Neural progenitor cell (in vitro differentiated cells): ENCODE measurements around the gene HERC6.

ENCODE experiments used
- CTCF ChIP-seq: fragments of 200-600 bp; sonication (generic); IDR thresholded peaks from 2 replicates; pipeline ENCODE4 v1.5.1; 2017; ENCODE audit warnings: antibody characterized with exemption, mild to moderate bottlenecking
- EZH2 ChIP-seq: fragments of 200-600 bp; sonication (generic); IDR thresholded peaks from 2 replicates; pipeline ENCODE4 v1.6.1; 2017; ENCODE audit warnings: antibody characterized with exemption, mild to moderate bottlenecking, moderate library complexity

DNA sequence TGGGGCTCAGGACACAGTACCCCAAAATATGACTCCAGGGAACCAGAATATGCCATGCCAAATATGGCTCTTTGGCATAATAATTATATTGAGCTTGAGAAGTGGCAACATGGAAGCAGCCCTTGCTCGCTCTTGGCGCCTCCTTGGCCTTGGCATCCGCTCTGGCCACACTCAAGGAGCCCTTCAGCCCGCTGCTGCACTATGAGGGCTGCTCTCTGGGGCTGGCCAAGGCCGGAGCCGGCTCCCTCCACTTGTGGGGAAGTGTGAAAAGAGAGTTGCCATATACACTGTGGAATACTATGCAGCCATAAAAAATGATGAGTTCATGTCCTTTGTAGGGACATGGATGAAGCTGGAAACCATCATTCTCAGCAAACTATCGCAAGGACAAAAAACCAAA, 18.4 kb upstream of the HERC6 start:
- no peak for TF ChIP-seq EZH2
- no peak for TF ChIP-seq CTCF
